ENCODE data around the gene CYP26B1. TPM values are rescaled to one million over a fixed set of nuclear protein-coding genes. Genes with fewer than 3 reads are reported as not detected.

Gene CYP26B1
- total RNA-seq, 2 experiments from 2014 or later: not detected

DNA sequence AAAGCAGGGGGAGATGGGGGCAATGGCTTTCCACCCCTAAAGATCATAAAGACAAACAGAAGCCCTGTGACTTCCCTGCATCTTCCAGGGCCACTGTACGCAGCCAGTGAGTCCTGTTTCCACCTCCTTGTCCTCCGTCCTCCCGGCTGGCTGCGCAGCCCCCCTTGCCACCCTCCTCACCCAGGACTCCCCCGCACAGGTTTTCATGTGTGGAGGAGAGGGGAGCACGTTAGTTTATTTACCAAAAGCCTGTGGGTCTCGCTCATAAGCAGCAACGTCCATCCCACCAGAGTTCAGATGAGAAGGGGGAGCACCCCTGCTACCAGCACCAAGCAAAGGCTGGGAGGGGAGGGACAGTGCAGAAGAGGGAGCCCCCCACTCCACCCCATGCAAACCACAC lies 11.7 kb downstream of the CYP26B1 start:
- H4K20me1 ChIP-seq (ENCODE audit: insufficient read depth, low read length): no peaks in the 10 kb centered on the region
- H3K9me2 ChIP-seq (ENCODE audit: insufficient read depth, low read length): no peaks in the 10 kb centered on the region
- TF ChIP-seq, protein P1, sequence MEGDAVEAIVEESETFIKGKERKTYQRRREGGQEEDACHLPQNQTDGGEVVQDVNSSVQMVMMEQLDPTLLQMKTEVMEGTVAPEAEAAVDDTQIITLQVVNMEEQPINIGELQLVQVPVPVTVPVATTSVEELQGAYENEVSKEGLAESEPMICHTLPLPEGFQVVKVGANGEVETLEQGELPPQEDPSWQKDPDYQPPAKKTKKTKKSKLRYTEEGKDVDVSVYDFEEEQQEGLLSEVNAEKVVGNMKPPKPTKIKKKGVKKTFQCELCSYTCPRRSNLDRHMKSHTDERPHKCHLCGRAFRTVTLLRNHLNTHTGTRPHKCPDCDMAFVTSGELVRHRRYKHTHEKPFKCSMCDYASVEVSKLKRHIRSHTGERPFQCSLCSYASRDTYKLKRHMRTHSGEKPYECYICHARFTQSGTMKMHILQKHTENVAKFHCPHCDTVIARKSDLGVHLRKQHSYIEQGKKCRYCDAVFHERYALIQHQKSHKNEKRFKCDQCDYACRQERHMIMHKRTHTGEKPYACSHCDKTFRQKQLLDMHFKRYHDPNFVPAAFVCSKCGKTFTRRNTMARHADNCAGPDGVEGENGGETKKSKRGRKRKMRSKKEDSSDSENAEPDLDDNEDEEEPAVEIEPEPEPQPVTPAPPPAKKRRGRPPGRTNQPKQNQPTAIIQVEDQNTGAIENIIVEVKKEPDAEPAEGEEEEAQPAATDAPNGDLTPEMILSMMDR (conservative IDR thresholded peaks at IDR 0.05; ENCODE audit: low read length): no peak
- TF ChIP-seq EZH2phosphoT487 (IDR thresholded peaks at IDR 0.05; ENCODE audit: borderline replicate concordance, low read depth, low read length): no peak
- ChIA-PET POLR2A (no interaction called here), CTCF (ENCODE audit: unreplicated experiment) (interaction anchor here (0.7 kb wide), 1 partner anchor 597 kb away, joined by 5 read pairs; no protein-coding TSS in a partner anchor)
- H3K36me3 ChIP-seq (ENCODE audit: insufficient read depth, low read length): no peaks in the 10 kb centered on the region
- BruUV-seq (replicated peaks): no TSS peak
- no peaks in the 10 kb centered on the region for H3K4me1 ChIP-seq (ENCODE audit: insufficient read depth, low read length, poor library complexity, severe bottlenecking)
- no peaks in the 10 kb centered on the region for H3K79me2 ChIP-seq (ENCODE audit: insufficient read depth, low read depth, low read length)
- H2AFZ ChIP-seq (ENCODE audit: low read length): no peak overlapping the region
- no peak overlapping the region for H3K4me3 ChIP-seq (ENCODE audit: low read depth, low read length, poor library complexity, severe bottlenecking)
- no peak for DNase-seq (ENCODE audit: low spot score)
- H3K9me3 ChIP-seq (ENCODE audit: low read length): no peaks in the 10 kb centered on the region
- H3K27ac ChIP-seq (ENCODE audit: low read depth, low read length, poor library complexity, severe bottlenecking): no peak overlapping the region
- intact Hi-C loops (cut with micrococcal nuclease; ENCODE audit: unreplicated experiment): loop anchor here (5.0 kb wide), 2 partner anchors 214 to 589 kb away; no protein-coding TSS in a partner anchor
- H3K4me2 ChIP-seq (ENCODE audit: low read length): no peak overlapping the region

DNA sequence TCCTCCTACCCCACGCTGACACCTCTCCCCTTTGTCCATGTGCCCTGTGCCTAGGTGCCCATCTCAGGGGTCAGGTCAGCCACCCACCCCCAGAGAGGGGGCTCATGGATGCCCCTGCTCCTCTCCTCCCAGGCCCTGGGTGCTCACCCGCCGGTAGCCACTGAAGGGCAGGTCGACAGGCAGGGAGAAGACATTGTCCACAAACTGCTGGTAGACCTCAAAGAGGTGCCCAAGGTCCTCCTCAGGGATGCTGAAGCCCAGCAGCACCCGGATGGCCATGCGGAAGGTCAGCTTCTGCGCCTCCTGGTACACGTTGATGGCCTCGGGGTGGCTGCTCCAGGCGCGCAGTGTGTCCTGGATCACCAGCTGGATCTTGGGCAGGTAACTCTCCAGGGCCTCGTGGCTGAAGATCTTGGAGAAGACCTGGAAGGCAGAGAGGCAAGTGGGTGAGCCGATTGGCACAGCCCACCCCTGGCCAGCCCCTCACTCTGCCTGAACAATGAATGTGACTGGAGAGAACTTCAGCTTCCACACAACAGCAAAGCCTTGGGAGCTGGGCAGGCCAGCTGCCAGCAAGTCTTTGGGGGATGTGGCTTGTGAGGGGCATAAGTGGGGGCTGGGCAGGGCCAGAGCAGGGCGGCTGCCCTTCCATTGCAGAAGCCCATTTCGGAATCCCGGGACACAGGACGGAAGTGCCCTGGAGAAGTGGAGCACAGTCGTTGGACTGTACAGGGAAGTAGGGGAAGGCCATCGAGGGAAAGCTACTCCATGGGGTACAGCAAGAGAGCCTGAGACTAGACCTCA lies 12.5 kb downstream of the CYP26B1 start:
- Histone ChIP-seq H3K9me3 (ENCODE audit: low read length) (no peaks in the 10 kb centered on the region), H2AFZ (ENCODE audit: low read length) (no peak overlapping the region), H3K4me3 (ENCODE audit: low read depth, low read length, poor library complexity, severe bottlenecking) (no peak overlapping the region), H4K20me1 (ENCODE audit: insufficient read depth, low read length) (no peaks in the 10 kb centered on the region), H3K4me2 (ENCODE audit: low read length) (no peak overlapping the region), H3K4me1 (ENCODE audit: insufficient read depth, low read length, poor library complexity, severe bottlenecking) (no peaks in the 10 kb centered on the region), H3K27ac (ENCODE audit: low read depth, low read length, poor library complexity, severe bottlenecking) (no peak overlapping the region), H3K9me2 (ENCODE audit: insufficient read depth, low read length) (no peaks in the 10 kb centered on the region), H3K79me2 (ENCODE audit: insufficient read depth, low read depth, low read length) (no peaks in the 10 kb centered on the region), H3K36me3 (ENCODE audit: insufficient read depth, low read length) (no peaks in the 10 kb centered on the region)
- intact Hi-C loops (cut with micrococcal nuclease; ENCODE audit: unreplicated experiment): loop anchor here (5.0 kb wide), 2 partner anchors 213 to 588 kb away; no protein-coding TSS in a partner anchor
- POLR2A ChIA-PET: no interaction called here
- BruUV-seq (replicated peaks): no TSS peak
- CTCF ChIA-PET (ENCODE audit: unreplicated experiment): no interaction called here
- no peak for DNase-seq (ENCODE audit: low spot score)
- TF ChIP-seq, protein P1 (conservative IDR thresholded peaks at IDR 0.05; ENCODE audit: low read length): no peak
- TF ChIP-seq EZH2phosphoT487 (IDR thresholded peaks at IDR 0.05; ENCODE audit: borderline replicate concordance, low read depth, low read length): no peak

DNA sequence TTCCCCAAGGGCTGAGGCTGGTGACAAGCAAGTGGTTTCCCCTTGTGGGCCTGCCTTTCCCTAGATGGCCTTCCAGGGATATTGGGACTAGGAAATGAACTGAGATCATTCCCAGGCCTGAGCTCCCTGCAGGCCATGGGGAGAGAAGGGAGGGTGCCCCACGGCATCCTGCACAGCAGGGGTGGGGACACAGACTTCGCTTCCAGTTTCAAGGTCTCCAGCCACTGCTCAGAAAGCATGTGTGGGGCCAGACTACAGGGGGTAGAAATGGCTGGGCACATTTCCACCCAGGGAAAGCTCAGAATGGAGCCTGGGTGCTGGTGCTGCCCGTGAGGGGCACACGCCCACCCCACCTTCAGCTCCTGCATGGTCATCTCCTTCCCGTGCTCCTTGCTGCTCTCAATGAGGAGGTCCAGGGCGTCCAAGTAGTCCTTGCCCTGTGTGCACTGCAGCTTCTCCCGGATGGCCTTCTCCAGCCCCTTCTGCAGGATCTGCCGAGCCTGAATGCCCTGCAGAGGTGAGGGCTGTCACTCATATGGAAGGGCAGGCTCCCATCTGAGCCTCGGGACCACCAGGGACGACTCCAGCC lies 13.2 kb downstream of the CYP26B1 start:
- no peaks in the 10 kb centered on the region for H4K20me1 ChIP-seq (ENCODE audit: insufficient read depth, low read length)
- H2AFZ ChIP-seq (ENCODE audit: low read length): no peak overlapping the region
- H3K79me2 ChIP-seq (ENCODE audit: insufficient read depth, low read depth, low read length): no peaks in the 10 kb centered on the region
- no peaks in the 10 kb centered on the region for H3K9me2 ChIP-seq (ENCODE audit: insufficient read depth, low read length)
- no peak overlapping the region for H3K27ac ChIP-seq (ENCODE audit: low read depth, low read length, poor library complexity, severe bottlenecking)
- TF ChIP-seq, protein P1 (conservative IDR thresholded peaks at IDR 0.05; ENCODE audit: low read length): no peak
- TF ChIP-seq EZH2phosphoT487 (IDR thresholded peaks at IDR 0.05; ENCODE audit: borderline replicate concordance, low read depth, low read length): no peak
- intact Hi-C loops (cut with micrococcal nuclease; ENCODE audit: unreplicated experiment): no loop called here
- H3K4me3 ChIP-seq (ENCODE audit: low read depth, low read length, poor library complexity, severe bottlenecking): no peak overlapping the region
- no peak overlapping the region for H3K4me2 ChIP-seq (ENCODE audit: low read length)
- DNase-seq (ENCODE audit: low spot score): no peak
- CTCF ChIA-PET (ENCODE audit: unreplicated experiment): no interaction called here
- no TSS peak for BruUV-seq (replicated peaks)
- POLR2A ChIA-PET: no interaction called here
- no peaks in the 10 kb centered on the region for H3K9me3 ChIP-seq (ENCODE audit: low read length)
- no peaks in the 10 kb centered on the region for H3K4me1 ChIP-seq (ENCODE audit: insufficient read depth, low read length, poor library complexity, severe bottlenecking)
- H3K36me3 ChIP-seq (ENCODE audit: insufficient read depth, low read length): no peaks in the 10 kb centered on the region

All from OCI-LY7 (cell line).